GM18909 (cell line): ENCODE data around the gene GXYLT2.

ENCODE experiments used
- ATAC-seq: cut with Tn5 transposase; IDR thresholded peaks from one replicate; pipeline ENCODE4 v1.9.1; 2021; ENCODE audit warnings: mild to moderate bottlenecking; ENCODE audit not compliant: unreplicated experiment, poor library complexity

GXYLT2 gene

DNA sequence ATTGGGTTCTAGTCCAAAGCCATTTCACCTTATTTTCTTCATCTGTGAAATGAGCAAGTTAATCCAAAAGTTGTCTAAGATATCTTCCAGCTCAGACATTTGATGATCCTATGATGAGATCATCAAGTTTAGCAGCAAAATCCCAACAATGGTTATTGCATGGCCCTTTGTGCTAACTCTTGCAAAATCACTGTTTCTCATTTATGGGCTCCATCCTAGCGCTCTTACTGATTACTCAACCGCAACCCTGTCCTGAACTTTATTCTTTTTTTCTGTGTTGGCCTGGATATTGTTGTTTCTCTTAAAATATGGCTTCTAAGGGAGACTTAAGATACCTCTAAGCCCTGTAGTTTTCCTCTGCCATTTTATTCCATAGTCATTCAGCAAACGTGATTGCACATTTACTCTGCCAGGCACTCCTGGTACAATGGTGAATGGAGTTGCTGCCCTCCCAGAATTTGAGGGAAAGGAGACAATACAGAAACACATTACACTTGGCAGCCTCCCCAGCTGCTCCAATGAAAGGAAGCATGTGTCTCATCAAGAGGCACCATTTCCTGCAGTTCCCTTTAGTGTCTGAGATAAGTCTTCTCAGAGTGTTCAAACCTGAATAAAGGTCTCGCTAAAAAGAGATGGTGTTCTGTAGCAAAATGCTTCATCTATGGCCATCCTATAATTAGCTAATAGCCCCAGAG is 4.4 kb downstream of the GXYLT2 start:
- ATAC-seq, result no peak

DNA sequence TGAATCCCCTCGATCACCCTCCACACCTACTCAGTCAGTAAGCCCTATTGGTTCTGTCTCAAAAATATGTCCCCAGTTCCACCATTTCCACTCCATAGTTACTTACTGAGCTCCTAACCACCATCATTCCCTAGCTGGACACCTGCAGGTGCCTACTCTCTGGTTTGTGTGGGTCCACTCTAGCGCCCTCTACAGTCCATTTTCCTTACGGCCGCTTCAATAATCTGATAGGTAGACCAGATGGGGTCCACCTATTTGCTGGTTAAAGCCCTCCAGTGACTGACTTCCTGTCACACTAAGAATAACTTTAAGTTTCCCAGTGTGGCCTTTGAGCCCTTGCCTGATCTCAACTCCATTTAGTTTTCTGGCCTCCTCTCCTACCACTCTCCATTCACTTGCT is 5.0 kb downstream of the GXYLT2 start:
- no peak for ATAC-seq

DNA sequence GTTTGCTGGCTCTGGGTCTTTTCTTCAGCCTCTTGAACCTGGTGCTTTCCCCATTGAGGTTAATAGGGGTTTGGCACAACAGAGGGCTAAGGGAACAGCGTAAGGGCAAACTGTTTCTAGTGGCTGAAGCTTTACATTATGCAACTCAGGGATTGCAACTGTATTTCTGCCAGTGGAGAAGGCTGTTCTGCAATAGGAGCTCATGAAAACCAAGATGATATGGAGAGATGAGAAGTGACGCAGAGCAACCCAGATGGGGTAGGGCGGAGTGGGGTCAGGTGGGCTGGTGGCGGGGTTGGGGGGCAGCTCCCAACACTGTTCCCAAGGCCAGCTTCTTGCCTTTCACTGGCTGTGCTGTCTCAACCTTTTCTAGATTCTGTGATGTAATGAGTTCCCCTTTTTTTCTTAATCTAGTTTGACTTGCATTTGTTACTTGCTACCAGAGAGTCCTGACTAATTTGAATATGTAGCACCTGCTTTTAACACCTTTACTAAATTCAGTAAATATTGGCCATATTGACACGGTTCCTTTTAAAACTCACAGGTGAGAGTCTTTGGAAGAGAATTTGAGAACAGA is 7.2 kb downstream of the GXYLT2 start:
- no peak for ATAC-seq

GRCh38 chr3:72896996-72897757 is 9.3 kb downstream of the GXYLT2 start:
- no peak for ATAC-seq

DNA sequence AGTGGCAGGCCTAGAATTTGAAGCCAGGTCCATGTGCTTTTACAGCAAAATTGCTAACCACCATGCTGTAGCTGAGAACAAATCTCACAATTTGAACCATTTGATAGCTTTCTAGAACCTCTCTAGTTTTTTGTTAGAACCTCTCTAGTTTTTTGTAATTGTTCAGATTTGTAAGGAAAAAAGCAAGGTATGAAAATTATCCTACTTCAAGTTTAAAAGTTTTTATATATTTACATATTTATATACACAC is 9.8 kb downstream of the GXYLT2 start:
- ATAC-seq, result no peak

DNA sequence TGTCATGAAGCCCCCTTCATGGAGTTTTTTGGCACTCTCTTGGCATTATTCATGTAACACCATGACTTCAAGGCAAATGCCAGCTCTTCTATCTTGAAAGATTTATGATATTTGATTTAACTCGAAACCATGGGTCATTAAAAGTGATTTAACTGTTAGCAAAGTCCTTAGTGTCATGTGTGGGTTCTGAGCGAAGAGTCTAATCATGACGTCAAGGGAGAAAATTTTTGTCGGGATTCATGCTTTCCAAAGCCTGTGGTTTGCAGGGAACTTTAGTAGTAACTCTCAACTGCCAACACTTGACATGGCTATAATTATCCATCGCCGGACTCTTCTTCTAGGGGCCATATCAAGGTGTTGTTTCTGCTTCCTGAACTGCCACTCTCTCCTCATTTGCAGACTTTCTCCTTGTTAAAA is 11.5 kb downstream of the GXYLT2 start:
- ATAC-seq, result no peak

- no peak for ATAC-seq
Observed at GRCh38 chr3:72900048-72900447, 12.2 kb downstream of the GXYLT2 start.

DNA sequence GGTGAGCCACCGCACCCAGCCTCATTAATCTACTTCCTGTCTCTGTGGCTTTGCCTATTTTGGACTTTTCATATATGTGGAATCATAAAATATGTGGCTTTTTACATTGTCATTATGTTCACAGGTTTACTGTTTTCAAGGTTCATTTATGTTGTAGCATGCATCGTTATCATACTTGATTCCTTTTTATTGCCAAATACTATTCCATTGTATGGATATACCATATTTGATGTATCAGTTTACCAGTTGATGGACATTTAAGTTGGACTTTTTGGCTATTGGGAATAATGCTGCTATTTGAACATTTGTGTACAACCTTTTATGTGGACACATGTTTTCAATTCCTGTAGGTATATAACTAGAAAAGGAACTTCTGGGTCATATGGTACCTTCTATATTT is 14.0 kb downstream of the GXYLT2 start:
- no peak for ATAC-seq

DNA sequence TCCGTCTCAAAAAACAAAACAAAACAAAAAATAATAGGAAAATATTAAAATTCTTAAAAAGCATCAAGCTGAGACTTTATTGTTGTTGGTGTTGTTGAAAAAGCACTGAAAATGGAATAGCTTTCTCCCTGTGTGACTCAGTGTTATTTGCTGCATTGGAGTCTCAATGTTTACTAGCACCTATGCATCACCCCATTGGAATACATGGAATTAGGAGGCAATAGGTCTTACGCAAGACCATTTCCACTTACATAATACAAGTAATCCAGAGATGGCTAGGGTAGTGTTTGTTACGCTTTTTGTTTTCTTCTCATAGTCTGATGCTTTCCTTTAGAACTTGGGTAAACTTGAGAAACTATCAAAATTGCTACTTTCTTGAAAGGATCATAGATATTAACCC is 15.2 kb downstream of the GXYLT2 start:
- no peak for ATAC-seq

DNA sequence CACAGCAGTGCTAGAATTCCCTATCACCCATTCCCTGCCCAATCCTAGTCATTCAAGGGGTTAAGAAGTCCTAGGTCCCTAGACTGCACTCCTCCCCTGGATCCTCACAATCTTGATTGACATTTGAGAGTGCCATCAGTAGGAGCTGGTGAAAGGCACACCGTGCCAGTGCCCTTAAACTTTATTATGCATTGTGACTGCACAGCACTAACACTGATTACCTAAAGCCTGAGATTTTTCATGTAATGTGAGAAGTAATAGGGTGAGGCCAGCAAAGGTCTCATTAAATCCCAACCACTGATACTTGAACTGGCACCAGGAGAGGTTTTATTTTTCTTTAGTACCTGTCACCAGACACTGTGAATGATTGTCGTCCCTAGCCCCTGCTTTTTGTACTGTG is 16.3 kb downstream of the GXYLT2 start:
- ATAC-seq, result no peak

DNA sequence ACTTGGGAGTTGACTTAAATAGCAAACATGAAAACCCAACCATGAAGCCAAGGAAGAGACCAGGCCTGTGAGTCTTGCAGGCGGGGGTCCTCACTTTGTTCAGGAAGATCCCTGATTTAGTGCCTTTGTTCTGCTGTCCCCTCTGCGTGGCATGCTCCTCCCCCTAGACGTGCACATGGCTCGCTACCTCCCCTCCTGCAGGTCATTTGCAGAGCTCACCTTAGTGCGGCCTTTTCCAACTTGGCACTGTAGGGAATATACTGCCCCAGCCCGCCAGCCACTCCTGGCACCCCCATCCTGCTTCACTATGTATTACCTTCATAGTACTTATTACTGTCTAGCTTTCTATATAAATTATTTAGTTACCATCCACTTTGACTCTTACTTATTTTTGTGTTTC is 18.3 kb downstream of the GXYLT2 start:
- ATAC-seq, result no peak

DNA sequence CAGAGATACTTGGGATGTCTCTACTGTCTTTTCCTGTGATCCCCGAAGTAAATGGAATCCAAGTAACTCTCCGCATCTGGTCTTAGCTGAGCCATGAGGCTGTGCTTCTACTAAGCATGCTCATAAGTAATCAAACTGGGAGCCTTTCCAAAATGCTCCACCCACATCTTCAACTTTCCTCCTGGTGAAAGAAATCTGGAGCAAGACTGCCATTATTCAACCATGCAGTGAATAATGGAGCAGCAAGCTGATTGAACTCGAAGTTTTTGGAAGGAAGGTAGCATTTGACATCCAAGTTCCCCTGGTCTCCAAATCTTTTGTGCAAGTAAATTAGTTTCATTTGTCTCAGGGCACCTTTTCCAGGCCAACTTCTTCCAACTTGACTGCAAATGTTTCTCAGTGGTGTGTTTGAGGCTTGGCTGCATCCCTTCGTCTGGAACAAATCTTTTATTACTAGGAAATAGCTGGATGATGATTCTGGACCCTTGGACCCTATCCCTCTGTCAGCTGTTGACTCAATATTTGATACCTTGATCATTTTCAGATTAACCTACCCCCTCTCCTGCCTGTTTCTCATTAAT is 19.4 kb downstream of the GXYLT2 start:
- ATAC-seq, result no peak

DNA sequence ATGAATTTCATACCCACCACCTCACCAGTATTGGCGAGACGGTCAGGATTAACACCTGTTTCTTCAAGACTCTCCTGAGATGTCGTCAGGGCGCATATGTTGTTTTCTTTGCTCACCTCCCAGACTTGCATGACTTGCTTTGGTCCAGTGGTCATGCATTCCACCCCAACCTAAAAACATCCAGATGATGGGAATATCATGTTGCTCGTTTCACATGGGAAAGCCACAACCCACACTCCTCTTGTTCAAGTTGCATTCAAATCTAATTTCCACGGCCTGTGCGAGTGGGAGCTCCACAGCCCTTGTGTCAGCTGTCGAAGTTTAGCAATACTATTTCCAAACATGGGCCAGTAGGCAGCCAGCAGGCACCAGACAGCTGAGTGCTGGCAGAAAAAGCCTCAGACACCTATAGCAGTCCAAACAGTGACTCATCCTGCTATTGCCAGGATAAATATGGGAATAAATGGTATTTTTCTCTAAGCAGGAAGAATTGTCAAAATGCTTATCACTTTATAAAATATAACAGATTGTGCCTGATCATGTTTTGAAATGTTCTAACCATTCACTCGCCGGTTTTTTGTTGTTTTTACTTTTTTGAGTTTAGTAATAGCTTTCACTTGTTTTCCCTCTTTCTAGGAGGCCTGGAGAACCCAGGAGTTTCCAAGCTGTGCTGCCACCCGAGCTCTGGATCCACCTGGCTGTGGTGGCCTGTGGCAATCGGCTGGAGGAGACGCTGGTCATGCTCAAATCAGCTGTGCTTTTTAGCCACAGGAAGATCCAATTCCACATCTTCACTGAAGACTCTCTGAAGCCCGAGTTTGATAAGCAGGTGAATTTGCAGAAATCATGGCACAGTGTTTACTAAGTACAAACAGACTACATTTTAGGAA is 20.1 kb downstream of the GXYLT2 start:
- ATAC-seq, result no peak

DNA sequence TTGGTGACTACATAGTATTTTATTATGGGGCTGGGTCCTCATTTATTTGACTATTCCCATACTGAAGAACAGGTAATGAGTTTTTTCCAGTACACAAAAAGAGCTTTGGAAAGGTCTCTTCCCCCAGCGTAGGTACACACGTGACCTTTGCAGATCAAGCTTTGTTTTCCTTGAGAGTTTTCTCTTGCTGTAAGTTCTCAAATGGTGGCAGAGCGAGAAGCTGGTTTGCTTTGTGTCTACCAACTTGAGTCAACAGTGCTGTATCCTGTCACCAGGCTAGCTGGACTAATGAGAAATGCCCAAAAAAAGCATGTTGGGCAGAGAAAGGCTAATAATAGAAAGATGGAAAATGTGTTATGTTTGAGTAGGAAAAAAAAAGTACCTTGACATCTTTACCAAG is 21.7 kb downstream of the GXYLT2 start:
- no peak for ATAC-seq

- no peak for ATAC-seq
Observed at GRCh38 chr3:72912532-72912931, 24.7 kb downstream of the GXYLT2 start.

DNA sequence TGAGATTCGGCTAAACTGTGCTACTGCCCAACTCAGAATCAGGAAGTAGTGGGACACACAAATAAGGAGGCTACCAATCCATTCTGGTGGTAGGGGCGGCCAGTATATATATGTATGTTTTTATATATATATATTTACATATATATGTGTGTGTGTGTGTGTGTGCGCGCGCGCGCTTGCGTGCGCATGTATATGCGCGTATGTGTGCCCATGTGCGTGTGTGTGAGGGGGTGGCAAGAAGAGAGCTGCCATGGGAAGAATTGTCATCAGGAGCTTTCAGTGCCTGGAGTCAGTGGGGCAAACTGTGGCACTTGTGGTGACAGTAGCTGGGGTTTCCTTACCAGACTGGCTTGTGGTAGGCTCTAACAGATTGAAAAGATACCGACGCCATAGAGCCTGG is 26.5 kb downstream of the GXYLT2 start:
- no peak for ATAC-seq

DNA sequence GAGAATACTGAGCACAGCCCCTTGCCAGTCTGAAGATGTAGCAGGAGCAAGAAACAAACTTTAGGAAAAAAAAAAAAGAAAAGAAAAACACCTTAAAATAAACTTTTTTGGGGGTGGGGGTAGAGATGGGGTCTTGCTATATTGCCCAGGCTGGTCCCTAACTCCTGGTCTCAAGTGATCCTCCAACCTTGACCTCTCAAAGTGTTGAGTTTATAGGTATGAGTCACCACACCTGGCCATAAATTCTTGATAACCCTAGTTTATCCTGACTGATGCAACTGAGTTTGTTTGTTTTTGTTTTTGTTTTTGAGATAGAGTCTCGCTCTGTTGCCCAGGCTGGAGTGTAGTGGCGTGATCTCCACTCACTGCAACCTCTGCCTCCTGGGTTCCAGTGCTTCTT is 28.4 kb downstream of the GXYLT2 start:
- no peak for ATAC-seq

GRCh38 chr3:72919520-72919919 is 31.7 kb downstream of the GXYLT2 start:
- no peak for ATAC-seq

GRCh38 chr3:72924055-72924454 is 36.2 kb downstream of the GXYLT2 start:
- ATAC-seq, result no peak
